HG03520 (cell line): ENCODE data around the gene CHURC1.

Experiments used
- ATAC-seq: cut with Tn5 transposase; IDR thresholded peaks from one replicate; pipeline ENCODE4 v1.9.1; 2021; ENCODE audit warnings: mild to moderate bottlenecking, moderate library complexity; ENCODE audit not compliant: unreplicated experiment

CHURC1 gene

GRCh38 chr14:64954491-64955240 lies 40.4 kb downstream of the CHURC1 start:
- no peak for ATAC-seq

GRCh38 chr14:64955297-64955696 lies 41.0 kb downstream of the CHURC1 start:
- no peak for ATAC-seq

- no peak for ATAC-seq
Observed at GRCh38 chr14:64956697-64957406, 42.6 kb downstream of the CHURC1 start.

DNA sequence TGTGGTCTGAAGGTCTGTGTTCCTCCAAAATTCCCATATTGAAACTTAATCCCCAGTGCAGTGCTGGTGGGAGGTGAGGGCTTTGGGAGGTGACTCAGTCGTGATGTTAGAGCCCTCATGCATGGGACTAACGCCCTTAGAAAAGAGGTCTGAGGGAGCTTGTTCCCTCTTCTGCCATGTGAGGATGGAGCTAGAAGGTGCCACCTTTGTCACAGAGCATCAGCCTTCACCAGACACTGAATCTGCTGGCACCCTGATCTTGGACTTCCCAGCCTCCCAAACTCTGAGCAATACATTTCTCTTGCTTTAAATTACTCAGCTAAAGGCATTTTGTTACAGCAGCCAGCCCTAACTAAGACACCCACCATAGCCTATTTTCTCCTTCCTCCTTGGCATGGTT lies 43.9 kb downstream of the CHURC1 start:
- ATAC-seq: no peak

DNA sequence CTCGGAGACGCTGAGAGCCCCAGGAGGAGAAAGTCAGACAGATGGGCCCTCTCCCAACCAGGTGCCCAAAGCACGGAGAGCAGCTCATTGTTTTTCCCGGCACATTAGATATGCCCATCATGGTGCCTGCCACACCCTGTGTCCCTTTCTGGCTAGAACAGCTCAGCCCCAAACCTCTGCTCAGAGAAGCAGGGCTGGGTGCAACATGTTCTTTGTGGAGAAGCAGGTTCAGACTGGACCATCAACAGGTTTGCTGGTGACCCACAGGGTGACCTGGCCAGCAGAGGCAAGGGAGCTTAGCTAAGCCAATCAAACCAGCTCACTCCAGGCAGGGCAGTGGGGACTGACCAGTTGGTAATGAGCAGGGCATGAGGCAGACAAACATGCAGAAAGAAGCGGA lies 44.5 kb downstream of the CHURC1 start:
- no peak for ATAC-seq

DNA sequence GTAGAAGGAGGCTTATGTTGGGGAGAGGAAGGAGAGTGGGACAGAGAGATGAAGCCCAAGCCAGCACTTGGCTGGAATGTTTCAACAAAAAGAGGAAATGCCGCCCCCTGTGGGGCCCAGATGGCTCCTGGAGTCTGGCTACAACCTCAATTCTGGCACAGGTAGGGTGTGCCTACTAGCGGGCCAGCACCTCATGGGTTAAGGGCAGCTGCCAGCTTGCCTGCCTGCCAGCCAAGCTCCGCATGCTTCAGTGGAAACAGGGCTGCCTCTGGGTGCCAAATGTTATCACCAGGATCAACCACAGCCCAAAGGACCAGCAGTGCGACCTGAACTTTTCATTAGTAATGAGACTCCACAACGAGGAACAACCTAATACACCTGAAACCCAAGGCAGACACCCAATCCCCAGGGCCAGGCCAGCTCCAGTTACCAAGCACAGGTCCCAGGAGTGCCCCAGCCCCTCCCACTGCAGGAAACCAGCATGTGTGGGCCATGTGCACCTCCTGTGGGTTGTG lies 46.6 kb downstream of the CHURC1 start:
- no peak for ATAC-seq

DNA sequence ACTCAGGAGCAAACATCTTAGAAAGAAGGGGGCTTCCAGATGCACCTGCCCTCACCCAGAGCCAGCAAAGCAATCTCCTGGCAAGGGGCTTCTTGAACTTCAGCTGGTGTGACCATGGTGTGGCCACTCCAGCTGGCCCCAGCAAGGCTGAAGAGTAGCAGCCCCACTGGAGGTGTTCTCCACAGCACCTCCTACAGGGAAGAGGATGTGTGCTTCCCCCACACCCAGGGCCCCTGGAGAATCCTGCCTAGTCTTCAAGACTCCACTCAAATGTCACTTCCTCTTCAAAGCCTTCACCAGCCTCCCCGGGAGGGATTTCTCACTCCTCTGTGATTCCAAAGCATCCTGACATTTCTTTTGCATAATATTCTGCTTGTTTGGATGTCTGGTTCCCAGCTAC lies 49.4 kb downstream of the CHURC1 start:
- no peak for ATAC-seq

- ATAC-seq: no peak
Observed at GRCh38 chr14:64965356-64966000, 51.2 kb downstream of the CHURC1 start.

DNA sequence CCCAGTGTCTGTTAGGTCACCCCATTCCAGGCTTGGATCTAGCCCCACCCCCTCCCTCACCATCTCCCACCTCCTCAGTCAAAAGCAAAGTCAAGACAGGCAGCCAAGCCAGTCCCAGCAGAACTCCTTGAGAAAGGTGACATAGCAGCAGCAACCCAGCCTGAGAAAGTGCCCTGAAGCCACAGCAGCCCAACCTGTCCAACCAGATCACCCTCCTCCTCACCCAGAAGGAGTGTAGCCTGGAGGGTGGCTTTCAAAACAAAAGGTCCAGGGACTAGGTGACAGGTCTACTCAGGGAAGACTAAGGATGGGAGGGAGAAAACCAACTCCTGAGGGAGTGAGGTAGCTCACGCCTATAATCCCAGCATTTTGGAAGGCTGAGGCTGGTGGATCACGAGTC lies 52.7 kb downstream of the CHURC1 start:
- no peak for ATAC-seq

GRCh38 chr14:64968167-64968566 lies 53.9 kb downstream of the CHURC1 start:
- no peak for ATAC-seq

GRCh38 chr14:64968651-64969050 lies 54.4 kb downstream of the CHURC1 start:
- no peak for ATAC-seq

- ATAC-seq: no peak
Observed at GRCh38 chr14:64970041-64970440, 55.8 kb downstream of the CHURC1 start.

DNA sequence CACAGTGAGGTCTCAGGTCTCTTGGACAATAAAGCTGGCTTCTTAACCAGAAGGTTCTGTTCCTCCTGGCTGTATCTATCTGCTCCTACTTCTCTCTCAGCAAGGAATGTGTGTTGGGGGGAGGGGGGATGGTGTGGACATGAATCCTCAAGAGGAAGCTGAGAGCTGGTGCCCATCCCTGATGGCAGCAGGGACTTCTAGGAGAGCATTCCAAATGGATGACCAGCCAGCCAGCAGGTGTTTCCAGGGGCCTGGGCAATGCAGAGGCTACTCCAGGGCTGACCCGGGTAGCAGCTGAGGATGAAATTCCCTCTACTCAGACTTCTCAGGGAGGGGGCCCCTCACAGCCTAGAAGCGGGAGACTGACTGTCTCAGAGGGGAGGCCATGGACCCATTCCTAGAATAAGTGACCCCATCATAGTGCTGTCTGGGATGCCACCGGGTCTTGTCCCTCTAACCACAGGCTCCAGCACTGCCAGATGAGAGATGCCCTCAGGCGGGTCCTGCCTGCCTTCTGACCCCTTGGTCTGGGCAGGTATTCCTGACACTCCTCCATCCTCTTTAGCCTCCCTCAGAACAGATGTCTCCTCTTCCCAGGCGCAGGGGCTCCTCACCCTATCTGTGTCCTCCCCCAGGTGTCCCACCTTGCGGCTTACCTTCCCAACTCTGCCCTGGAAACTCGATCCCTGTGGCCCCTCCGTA lies 56.7 kb downstream of the CHURC1 start:
- ATAC-seq: no peak

GRCh38 chr14:64971491-64971942 lies 57.3 kb downstream of the CHURC1 start:
- ATAC-seq: no peak

DNA sequence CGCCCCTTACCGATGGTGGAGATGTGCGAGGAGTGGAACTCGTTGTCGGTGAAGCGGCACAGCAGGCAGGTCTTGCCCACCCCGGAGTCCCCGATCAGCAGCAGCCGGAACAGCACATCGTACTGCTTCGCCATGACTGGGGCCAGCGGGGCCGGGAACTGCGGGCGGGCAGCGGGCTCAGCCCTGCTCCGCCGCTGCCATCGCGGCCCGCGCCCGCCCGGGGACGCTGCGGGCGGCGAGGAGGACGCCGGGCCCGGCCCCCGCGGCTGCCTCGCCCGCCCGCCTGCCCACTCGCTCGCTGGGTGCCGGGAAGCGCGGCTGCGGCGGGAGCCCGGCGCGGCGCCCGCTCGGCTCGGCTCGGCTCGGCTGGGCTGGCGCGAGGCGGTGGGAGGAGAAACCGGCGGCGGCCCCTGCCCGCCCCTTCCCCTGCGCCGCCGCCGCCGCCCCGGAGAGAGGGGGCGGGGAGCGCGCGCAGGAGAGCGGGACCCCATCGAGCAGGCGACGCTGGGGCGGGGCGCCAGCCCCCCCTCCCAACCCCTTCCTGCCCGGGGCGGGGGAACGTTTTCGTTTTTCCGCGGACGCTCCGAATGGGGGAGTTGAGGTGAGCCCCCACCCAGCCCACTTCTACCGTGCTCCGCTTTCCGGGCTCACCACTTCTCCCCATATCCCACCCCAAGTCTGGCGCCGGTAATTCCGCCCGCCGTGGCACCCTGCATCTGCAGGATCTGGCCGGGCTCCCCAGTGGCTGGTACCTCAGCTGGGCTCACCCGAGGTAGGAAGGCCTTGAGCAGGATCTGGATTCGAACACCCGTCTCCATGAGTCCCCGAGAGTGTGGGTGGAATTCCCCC lies 57.9 kb downstream of the CHURC1 start, which contains the start of gene RAB15:
Gene RAB15 (minus strand): TSS at position 394 of the 849 bp plus-strand sequence. CDS start 260 bp downstream, at position 134.
- no peak for ATAC-seq

GRCh38 chr14:64973026-64973442 lies 58.8 kb downstream of the CHURC1 start:
- ATAC-seq: no peak

GRCh38 chr14:64973826-64974225 lies 59.6 kb downstream of the CHURC1 start:
- no peak for ATAC-seq

GRCh38 chr14:64974563-64974962 lies 60.3 kb downstream of the CHURC1 start:
- ATAC-seq: no peak

DNA sequence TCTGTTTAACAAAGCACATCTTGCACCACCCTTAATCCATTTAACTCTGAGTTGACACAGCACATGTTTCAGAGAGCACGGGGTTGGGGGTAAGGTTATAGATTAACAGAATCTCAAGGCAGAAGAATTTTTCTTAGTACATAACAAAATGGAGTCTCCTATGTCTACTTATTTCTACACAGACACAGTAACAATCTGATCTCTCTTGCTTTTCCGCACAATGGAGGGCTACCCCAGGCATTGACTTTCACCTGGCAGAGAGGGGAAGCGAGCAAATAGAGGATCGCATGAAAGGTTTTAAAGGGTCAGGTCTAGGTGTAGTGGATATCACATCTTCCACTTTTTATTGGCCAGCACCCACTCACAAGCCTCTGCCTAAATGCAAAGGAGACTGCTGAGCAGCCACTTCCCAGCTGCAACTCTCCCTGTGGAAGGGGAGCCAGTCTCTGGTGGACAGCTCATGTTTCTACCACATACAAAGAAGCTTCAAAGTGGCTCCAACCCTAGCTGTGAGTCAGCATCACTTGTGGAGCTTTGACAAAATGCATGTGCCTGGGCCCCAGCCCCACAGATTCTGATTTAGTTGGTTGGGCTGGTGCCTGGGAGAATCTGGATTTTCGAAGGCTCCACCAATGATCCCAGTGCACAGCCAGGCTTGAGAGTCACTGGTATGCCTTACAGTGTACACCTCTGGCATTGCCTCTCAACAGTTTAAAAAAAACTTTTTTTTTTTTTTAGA lies 65.2 kb downstream of the CHURC1 start:
- no peak for ATAC-seq
